Measurements from ENCODE around the gene ACVR2B. TPM values are rescaled to one million over a fixed set of nuclear protein-coding genes. Genes with fewer than 3 reads are reported as not detected.

ACVR2B gene
- total RNA-seq, 1 donor from 2014 or later: 8.0 TPM

- H3K4me3 ChIP-seq (ENCODE audit: low read depth, low read length): no peak overlapping the region
- no peak for DNase-seq (ENCODE audit: low read depth)
- TF ChIP-seq CTCF (conservative IDR thresholded peaks at IDR 0.05; ENCODE audit: low read depth, low read length): peak; percentile 94
Observed at GRCh38 chr3:38479431-38480092, 25.9 kb downstream of the ACVR2B start.

GRCh38 chr3:38480093-38480445 lies 26.4 kb downstream of the ACVR2B start:
- no peak for TF ChIP-seq CTCF (conservative IDR thresholded peaks at IDR 0.05; ENCODE audit: low read depth, low read length)
- no peak for DNase-seq (ENCODE audit: low read depth)
- H3K4me3 ChIP-seq (ENCODE audit: low read depth, low read length): no peak overlapping the region

GRCh38 chr3:38480930-38481329 lies 27.2 kb downstream of the ACVR2B start:
- no peak for DNase-seq (ENCODE audit: low read depth)
- no peak for TF ChIP-seq CTCF (conservative IDR thresholded peaks at IDR 0.05; ENCODE audit: low read depth, low read length)
- no peak overlapping the region for H3K4me3 ChIP-seq (ENCODE audit: low read depth, low read length)

- DNase-seq (ENCODE audit: low read depth): no peak
- no peak overlapping the region for H3K4me3 ChIP-seq (ENCODE audit: low read depth, low read length)
- TF ChIP-seq CTCF (conservative IDR thresholded peaks at IDR 0.05; ENCODE audit: low read depth, low read length): no peak
Observed at GRCh38 chr3:38482951-38483350, 29.3 kb downstream of the ACVR2B start.

GRCh38 chr3:38487323-38487722 lies 33.6 kb downstream of the ACVR2B start:
- TF ChIP-seq CTCF (conservative IDR thresholded peaks at IDR 0.05; ENCODE audit: low read depth, low read length): no peak
- DNase-seq (ENCODE audit: low read depth): no peak
- H3K4me3 ChIP-seq (ENCODE audit: low read depth, low read length): no peak overlapping the region

GRCh38 chr3:38488949-38489348 lies 35.3 kb downstream of the ACVR2B start:
- no peak for DNase-seq (ENCODE audit: low read depth)
- H3K4me3 ChIP-seq (ENCODE audit: low read depth, low read length): no peak overlapping the region
- no peak for TF ChIP-seq CTCF (conservative IDR thresholded peaks at IDR 0.05; ENCODE audit: low read depth, low read length)

GRCh38 chr3:38489766-38490165 lies 36.1 kb downstream of the ACVR2B start:
- no peak for TF ChIP-seq CTCF (conservative IDR thresholded peaks at IDR 0.05; ENCODE audit: low read depth, low read length)
- DNase-seq (ENCODE audit: low read depth): no peak
- no peak overlapping the region for H3K4me3 ChIP-seq (ENCODE audit: low read depth, low read length)

Measured in epithelial cell of proximal tubule (primary cell).